ENCODE data around the gene KRTAP9-9.
"Not testable (repeated sequence)": the region's sequence is repeated elsewhere in the genome, so short reads cannot be mapped to it uniquely, and the experiment has no call there.

The KRTAP9-9 gene

DNA sequence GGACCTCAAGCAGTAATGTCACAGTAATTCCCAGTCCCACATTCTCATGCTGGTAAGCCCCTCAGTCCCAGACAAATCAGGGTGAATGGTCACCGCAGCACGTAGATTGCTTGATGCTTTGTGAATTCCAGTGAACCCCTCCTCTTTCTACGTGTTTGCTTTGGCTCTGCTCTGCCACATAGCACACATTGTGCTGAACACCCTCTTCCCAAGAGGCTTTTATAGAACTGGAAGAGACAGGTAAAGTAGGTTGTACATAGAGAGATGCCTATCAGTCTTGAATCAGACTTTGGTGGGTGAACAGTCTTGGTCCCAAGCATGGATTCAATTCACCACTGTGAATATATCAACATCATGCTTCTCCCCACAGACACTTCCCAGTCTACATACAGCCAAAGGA lies 9.4 kb downstream of the KRTAP9-9 start:
- DNase-seq (ENCODE audit: low spot score) (no peak), FAIRE-seq (no peak)

DNA sequence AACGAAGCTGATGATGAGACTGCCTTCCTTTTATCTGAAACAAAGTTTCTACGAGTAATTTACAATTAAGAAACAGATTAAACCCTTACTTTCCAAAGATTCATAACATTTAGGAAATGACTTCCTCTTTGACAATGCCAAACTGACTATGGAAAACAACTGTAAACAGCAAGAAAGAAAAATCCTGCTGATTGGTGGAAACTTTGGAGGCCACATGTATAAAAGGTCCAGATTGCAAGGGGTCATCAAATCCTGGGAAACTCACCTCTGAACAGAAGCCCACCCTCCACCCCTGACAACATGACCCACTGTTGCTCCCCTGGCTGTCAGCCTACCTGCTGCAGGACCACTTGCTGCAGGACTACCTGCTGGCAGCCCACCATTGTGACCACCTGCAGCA lies 9.9 kb downstream of the KRTAP9-9 start, which contains the start of gene KRTAP9-6:
TSS of gene KRTAP9-6 (plus strand) at position 301 of the 400 bp plus-strand sequence. CDS start at position 301, 0 bp downstream.
- DNase-seq (ENCODE audit: low spot score), result no peak
- FAIRE-seq, result no peak

DNA sequence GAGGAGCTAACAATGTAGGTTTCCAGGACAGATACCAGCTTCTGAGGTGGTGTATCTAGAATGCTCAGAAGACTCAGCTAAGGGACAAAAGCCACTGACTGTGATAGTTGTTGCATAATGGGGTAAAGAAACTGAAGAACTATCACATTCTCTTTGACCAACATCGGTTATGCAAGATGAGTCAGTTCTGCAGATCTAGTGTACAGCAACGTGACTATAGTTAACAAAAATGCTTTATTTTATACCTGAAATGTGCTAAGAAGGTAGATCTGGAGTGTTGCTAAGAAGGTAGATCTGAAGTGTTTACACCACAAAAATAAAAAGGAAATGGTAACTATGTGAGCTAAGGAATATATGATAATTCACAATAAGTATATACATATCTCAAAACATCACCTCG lies 12.5 kb downstream of the KRTAP9-9 start:
- FAIRE-seq (no peak), DNase-seq (ENCODE audit: low spot score) (no peak)

DNA sequence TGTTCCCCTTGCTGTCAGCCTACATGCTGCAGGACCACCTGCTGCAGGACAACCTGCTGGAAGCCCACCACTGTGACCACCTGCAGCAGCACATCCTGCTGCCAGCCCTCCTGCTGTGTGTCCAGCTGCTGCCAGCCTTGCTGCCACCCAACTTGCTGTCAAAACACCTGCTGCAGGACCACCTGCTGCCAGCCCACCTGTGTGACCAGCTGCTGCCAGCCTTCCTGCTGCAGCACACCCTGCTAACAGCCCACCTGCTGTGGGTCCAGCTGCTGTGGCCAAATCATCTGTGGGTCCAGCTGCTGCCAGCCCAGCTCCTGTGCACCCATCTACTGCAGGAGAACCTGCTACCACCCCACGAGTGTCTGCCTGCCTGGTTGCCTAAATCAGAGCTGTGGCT lies 16.1 kb downstream of the KRTAP9-9 start:
- not testable (repeated sequence) for DNase-seq (ENCODE audit: low spot score); FAIRE-seq

DNA sequence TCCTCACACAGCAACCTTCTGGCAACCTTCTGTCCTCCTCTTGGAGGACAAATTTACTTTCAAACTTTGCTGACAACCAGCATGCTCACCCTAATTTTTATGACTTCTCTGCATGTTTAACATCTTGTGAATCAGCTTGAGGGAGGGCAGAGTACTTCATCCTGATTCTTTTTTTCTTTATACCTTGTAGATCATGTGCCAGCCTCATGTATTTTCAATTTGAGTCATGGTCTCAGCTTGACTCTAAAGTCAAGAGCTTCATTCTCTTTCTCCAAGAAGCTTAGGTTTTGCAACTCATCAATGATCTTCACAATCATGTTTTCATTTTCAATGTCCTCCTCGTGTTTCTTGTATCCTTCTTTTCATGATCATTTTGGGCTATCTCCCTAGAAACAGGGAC lies 16.7 kb downstream of the KRTAP9-9 start:
- no peak for FAIRE-seq
- DNase-seq (ENCODE audit: low spot score), result no peak

DNA sequence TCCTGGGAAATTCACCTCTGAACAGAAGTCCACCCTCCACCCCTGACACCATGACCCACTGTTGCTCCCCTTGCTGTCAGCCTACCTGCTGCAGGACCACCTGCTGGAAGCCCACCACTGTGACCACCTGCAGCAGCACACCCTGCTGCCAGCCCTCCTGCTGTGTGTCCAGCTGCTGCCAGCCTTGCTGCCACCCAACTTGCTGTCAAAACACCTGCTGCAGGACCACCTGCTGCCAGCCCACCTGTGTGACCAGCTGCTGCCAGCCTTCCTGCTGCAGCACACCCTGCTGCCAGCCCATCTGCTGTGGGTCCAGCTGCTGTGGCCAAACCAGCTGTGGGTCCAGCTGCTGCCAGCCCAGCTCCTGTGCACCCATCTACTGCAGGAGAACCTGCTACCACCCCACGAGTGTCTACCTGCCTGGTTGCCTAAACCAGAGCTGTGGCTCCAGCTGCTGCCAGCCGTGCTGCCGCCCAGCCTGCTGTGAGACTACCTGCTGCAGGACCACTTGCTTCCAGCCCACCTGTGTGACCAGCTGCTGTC lies 20.5 kb downstream of the KRTAP9-9 start, which contains the start of gene KRTAP9-7:
TSS of gene KRTAP9-7 (plus strand) at position 51 of the 543 bp plus-strand sequence. CDS start at position 51, 0 bp downstream.
- DNase-seq (ENCODE audit: low spot score); FAIRE-seq: not testable (repeated sequence)

DNA sequence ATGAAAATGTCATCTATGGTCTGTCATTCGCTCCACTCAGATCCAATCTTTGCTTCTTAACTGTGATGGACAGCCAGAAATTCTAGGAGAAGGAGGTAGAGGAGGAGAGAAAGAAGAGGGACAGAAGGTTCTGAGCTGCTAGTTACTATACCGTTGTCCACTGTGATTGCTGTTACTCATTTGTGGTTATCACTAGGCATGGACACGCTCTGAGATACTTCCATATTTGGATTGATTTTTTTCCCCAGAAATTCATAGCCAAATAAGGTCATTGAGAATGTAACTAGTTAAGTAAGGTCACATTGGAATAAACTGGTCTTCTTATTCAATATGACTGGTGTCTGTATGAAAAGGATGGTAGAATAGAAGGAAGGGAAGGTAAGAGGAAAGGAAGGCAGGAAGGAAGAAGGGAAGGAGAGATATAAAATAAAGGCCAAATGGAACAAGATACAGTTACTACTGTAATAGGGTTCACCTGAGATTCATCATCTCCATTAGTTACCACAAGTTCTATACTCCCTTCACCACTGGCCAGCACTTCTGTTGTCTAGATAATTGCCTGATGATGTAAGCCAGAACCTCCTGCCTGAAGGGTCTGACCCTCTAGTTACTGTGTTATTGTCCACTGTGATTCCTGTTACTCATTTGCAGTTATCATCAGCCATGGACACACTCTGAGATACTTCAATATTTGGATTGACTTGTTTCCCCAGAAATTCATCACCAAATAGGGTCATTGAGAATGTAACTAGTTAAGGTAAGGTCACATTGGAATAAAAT lies 23.2 kb downstream of the KRTAP9-9 start:
- DNase-seq (ENCODE audit: low spot score) (no peak), FAIRE-seq (no peak)

DNA sequence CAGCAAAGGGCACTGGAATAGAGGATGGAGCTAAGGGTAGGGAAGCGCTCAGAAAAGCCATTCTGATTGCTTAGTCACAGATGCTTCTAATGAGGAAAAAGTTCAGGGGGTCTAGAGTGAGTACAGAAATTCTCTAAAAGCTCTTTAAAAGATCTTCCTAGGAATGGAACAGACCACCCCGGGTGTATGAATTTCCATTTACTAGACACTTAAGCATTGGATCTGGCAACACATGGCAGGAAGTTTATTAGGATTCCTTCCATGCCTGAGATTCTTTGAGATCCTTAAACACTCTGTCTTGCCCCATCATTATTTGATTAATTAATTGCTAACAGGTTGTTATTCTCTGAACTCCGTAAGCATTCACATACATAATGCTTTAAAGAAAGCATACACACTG lies 28.9 kb downstream of the KRTAP9-9 start:
- no peak for FAIRE-seq

DNA sequence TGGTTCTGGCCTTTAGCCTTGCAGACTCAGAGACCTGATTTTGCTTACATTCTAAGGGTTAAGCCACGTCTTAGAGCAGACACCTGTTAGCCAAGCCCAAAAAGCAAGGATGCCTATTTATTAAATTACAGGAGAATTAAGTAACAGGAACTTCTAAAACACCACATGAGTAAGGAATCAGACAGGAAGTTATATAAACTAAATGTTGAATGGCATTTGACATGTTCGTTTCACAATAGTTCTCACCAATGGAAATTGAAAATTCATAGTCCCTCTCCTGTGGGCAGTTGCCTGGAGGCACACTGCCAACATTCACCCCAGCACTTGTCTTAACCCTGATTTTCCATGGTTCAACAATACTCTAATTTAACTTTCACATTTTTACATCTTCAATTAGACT lies 29.4 kb downstream of the KRTAP9-9 start:
- DNase-seq (ENCODE audit: low spot score) (peak; percentile 6), FAIRE-seq (peak; percentile 9)

More for the DNA sequence above, 28.9 kb downstream of the KRTAP9-9 start:
- peak; percentile 8 for DNase-seq (ENCODE audit: low spot score)

DNA sequence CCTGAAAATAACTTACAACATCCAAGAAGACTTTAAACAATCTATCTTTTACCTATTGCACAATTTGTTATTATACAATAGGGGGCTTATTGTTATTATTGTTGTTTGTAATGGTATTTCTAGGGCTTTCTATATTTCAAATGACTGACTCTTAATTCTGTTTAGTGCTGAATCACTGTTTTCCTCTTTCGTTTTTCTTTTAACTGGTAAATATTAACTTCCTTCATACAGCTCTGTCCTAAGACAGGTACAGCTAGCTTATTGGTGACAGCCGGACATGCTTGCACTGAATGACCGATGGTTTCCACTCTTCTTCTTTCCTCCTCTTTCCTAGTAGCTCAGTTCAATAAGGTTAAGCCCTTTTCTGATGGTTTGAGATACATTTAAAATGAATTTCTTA lies 31.9 kb downstream of the KRTAP9-9 start:
- FAIRE-seq, result no peak
- no peak for DNase-seq (ENCODE audit: low spot score)

DNA sequence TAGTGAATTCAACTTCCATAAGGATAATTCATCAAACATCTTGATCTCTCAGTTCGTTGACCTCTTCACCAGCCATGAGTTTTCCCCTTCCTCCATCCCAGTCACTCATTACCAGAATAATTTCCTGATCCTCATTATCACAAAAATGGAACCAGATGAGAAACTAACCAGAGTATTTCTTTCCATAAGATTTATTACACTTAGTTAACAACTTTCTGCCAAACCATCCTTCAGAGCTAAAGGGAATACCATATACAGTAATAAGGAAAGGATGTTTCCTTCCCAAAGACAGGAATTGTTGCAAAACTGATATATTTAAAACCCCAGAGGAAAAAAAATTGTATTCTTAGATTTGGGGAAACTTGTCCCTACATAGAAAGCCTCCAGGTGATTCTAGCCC lies 38.8 kb downstream of the KRTAP9-9 start:
- DNase-seq (ENCODE audit: low spot score) (no peak), FAIRE-seq (no peak)

DNA sequence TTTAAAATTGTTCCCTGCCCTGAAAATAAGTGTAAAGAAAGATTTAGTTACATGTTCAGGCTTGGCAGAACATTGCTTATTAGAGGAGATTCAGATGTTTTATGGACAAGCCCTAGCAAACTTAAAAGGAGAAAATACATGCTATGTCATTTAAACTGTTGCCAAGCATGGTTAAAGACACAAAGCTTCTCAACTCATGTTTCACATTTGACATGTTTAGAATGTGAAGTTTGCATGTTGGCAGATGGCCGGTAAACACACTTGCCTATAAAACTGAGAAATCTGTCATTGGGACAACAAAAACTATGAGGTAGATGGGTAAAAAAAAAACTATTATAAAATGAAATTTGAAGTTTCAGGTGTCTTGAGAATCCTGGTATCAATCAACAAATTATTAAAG lies 41.7 kb downstream of the KRTAP9-9 start:
- FAIRE-seq (no peak), DNase-seq (ENCODE audit: low spot score) (no peak)

DNA sequence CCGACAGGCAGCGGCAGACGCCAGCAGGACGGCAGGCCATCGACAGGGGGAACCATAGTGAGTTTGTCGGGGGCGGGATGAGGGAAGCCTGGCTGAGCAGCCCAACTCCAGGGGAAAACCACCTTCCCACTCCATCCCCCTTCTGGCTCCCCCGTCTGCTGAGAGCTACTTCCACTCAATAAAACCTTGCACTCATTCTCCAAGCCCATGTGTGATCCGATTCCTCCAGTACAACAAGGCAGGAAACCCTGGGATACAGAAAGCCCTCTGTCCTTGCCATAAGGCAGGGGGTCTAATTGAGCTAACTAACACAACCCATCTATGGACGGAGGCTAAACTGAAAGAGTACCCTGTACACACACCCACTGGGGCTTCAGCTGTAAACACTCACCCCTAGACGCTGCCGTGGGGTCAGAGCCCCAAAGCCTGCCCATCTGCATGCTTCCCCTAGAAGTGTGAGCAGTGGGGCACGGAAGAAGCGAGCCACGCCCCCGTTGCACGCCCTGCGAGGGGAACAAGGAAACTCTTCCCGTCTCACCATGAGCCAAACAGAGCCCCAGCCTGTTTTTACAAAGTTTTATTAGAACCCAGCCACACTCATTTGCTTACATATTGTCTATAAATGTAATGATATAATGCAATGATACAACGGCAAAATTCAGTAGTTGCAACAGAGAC lies 43.4 kb downstream of the KRTAP9-9 start:
- DNase-seq (ENCODE audit: low spot score) (no peak), FAIRE-seq (no peak)

DNA sequence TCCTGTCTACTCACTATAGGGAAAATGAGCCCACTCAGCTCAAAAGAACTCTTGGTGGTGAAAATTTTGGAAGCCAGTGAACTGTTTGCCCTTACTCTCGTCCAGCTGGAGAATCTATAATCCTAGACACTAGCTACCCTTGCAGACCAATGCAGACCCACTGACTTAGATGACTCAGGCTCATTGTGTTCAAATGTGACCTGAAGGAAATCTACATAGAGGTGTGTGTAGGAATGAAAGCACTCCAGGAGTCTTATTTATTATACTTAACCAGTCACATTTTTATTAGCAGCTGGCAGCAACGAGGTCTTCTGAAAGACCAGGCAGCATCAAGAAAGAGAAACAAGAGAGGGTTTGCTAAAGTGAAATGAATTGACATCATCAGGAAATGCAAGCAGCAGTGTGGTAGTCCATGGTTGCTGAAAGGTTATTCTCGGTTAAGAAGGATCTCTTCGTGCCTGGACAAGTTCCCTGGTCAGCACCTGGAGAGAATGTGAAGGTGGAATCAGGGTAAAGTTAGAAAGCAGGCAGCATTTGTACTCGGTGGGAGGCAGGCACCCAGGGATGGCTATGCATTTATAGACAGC lies 46.1 kb downstream of the KRTAP9-9 start:
- FAIRE-seq (no peak), DNase-seq (ENCODE audit: low spot score) (no peak)

DNA sequence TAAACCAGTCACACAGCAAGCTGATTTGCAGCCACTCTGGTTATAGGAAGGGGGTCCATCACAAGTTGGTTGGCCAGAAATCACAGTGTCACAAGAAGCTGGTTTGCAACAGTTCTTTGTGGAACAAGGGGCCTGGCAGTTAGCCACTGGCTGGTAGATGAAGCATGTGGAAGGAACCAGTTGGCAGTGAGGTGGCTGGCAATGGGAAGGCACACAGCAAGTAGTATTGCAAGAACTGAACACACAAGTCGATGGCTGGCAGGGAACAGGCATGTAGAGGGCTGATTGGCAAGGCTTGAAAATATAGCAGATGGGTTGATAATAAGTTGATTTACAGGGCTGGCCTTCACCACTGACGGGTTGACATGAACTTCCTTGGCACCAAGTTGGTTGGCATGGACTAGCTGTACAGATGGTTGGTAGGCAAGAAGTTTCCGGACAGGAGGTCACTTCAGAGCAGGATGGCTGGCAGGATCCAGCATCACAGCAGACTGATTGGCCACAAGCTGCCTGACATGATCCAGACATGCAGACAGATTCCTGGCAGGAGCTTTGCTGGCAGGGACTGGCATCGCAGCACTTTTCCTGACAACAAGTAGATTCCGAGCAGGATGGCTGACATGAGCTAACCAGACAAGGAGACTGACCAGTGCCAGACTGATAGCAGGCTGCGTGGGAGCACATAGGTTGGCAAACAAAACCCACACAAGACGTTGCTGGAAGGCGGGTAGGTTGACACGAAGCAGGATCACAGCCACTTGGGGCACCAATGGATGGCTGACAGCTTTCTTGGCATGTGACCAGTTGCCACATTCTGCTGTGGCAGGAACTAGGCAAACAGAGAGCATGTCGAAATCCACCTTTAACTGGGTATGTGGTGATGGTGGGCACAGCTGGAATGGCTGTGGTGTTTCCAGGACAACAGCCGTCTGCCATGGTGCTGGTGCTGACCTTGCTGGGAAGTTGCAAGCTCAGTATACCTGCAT lies 47.0 kb downstream of the KRTAP9-9 start, which contains the start of gene KRTAP29-1:
TSS of gene KRTAP29-1 (minus strand) at position 936 of the 986 bp plus-strand sequence. CDS start at position 936, 0 bp downstream.
- no peak for DNase-seq (ENCODE audit: low spot score)
- peak; percentile 70 for FAIRE-seq

DNA sequence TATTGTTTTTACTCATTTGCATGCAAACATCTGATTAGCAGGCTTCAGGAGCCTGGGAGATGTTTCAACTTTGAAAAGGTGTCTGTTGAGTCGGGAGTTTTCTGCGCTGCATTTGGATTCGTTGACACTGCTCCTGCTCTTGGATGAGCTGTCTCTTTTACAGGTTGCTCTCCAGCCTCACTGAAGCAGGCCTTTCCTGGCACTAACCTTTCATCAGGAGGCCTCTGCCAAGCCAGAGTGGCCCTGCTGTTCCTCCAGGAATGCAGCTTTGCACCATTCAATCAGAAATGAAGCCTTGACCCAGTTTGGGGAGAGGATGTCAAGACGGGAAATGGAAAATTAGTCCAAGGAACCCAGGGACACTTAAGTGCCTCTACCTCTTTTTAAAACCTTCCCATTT lies 47.8 kb downstream of the KRTAP9-9 start:
- FAIRE-seq (no peak), DNase-seq (ENCODE audit: low spot score) (no peak)

DNA sequence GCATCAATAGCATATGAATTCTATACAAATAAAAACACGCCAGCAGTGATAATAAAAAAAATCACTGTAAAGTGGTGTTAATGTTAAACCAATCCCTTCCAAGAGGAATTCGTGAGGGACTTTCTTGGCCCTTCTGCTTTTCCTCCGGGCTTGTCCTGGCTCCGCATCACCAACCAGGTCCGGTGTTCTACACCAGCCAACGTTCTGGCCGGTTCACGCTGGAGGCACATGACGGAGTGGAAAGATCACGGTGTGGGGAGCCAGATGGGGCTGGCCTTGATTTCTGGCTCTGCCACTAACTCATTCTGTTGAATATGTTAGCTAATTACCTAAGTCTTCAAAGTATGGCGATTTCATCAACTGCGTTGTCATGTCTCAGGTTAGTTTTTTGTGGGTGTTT lies 48.9 kb downstream of the KRTAP9-9 start:
- no peak for FAIRE-seq
- DNase-seq (ENCODE audit: low spot score), result no peak

Measured in urothelium cell line (cell line).